Activated CD4-positive, alpha-beta T cell treated with anti-CD3 and anti-CD28 coated beads, Interleukin-2, Interleukin-6, amounts not matched to agents 100 ng/mL and 50 ng/mL, durations not matched to agents 16 hours and 8 hours (primary cell): Measurements from ENCODE around the gene RTP5.
"Not testable (repeated sequence)": the region's sequence is repeated elsewhere in the genome, so short reads cannot be mapped to it uniquely, and the experiment has no call there.

ENCODE experiments used
- DNase-seq: peaks from one replicate; pipeline ENCODE4 v3.0.0-alpha.2; 2020

Gene RTP5

DNA sequence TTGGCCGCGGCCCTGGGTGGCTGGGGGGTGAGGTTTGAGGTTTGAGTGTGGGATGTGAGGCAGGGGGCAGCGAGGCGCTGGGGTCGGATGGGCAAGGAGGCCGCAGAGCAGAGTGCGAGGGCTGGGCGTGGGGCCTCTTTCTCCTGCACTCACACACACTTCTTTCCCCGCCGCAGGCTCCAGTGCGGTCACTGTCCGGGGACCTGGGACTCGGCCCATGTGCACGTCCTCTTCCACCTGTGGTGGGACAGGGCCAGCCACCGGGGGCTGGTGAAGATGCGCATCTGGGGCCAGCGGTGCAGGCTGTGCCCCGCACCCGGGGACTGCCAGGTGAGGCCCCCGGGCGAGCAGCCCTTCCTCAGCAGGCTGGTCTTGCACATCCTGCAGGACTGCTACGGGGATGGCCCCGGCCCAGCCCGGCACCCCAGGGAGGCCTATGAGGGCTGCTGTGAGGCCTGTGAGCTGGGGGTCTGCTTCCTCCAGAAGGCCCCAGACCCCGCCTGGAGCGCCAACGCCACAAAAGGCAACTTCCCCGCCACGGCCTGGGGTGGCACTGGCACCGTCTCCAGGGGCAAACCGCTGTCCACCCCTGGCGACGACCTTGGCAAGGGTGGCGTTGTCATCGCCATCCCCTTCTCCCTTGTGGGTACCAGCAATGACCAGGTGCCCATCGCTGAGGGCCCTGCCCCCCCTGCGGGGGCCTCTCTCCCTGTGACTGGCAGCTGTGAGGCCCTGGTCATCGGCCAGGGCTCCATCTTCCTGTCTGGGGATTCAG lies 2.2 kb downstream of the RTP5 start:
- no peak for DNase-seq

DNA sequence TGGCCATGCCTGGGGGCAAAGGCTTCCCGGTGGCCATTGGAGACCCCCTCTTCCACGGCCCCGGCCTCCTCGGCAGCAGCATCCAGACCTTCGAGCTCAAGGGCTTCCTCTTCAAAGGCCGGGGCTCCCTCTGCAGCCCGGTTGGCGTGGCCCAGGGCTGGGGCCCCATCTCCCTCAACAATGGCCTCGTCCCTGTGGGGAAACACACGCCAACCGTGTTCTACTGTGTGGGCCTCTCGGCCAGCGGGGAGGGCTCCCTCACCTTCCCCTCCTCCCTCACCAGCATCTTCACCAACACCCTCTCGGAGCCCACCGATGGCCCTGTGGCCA lies 2.7 kb downstream of the RTP5 start:
- no peak for DNase-seq

DNA sequence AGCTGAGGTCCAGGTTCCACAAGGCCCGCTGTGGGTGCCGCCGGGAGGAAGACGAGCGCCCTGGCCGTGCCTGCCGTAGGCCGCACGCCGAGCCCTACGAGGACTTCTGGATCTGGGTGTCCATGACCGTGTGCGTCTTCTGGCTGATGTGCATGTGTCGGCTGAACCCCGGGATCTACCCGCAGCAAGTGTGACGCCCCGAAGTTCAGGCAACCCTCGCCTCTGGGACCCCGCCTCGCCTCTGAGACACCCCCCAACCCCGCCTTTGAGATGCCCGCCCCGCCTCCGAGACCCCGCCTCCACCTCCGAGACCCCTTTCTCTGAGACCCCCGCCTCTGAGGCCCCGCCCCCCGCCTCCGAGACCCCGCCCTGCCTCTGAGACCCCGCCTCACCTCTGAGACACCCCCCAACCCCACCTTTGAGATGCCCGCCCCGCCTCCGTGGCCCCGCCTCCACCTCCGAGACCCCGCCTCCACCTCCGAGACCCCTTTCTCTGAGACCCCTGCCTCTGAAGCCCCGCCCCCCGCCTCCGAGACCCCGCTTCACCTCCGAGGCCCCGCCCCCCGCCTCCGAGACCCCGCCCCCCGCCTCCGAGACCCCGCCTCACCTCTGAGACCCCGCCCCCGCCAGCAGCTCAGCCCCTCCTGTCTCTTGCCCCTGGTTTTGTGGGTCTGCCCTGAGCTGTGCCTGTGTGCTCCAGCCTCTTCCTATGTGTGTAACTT lies 3.7 kb downstream of the RTP5 start:
- no peak for DNase-seq

DNA sequence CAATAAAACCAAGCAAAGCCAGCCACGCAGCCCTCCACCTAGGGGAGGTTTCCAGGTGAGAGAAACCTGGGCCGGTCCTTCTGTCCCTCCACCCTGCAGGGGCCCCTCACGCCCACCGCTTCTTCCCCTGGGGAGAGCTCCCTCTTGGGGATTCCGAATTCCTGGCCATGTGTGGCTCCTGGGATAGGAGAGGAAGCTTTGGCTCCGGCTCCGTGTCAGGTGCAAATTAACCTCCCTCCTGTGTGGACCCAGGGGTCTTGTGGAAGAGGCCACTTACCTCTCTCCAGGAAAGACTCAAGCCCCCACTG lies 4.2 kb downstream of the RTP5 start:
- DNase-seq, result no peak

DNA sequence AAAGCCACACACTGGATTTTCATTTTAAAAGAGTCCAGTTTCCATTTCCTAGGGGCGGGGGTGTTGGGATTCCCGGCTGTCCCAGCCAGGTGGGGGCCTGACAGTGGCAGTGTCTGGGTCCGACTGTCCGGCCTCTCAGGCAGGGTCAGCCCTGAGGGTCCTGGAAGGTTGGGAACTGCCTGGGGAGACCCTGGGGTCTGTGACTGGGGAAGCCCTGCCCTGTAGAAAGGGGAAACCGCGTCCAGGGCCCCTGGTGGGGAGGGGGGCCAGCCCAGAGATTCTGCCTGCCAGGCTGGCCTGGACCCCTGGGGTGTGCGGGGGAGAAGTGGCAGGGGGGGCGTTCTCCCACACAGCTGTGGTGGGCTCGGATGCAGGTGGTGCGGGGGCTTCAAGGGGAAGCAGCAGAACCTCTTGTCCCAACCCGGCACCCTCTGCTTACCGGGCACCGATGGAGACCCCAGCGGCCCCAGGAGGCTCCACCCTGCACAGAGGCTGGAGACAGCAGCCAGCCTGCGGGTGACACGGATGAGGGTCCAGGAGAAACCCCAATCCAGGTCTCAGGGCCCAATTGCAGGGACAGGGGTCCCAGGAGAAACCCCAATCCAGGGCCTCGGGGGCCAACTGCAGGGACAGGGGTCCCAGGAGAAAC lies 4.9 kb downstream of the RTP5 start:
- no peak for DNase-seq

DNA sequence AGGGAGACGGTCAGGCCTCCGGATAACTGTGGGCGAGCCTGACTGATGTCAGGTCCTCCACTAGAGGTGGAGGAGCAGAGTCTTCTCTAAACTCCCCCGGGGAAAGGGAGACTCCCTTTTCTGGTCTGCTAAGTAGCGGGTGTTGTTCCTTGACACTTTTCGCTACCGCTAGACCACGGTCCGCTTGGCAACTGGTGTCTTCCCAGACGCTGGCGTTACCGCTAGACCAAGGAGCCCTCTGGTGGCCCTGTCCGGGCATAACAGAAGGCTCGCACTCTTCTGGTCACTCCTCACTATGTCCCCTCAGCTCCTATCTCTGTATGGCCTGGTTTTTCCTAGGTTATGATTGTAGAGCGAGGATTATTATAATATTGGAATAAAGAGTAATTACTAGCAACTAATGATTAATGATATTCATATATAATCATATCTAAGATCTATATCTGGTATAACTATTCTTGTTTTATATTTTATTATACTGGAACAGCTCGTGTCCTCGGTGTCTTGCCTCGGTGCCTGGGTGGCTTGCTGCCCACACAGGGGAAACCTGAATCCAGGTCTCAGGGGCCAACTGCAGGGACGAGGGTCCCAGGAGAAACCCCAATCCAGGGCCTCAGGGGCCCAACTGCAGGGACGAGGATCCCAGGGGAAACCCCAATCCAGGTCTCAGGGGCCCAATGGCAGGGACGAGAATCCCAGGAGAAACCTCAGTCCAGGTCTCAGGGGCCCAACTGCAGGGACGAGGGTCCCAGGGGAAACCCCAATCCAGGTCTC lies 6.4 kb downstream of the RTP5 start:
- not testable (repeated sequence) for DNase-seq

DNA sequence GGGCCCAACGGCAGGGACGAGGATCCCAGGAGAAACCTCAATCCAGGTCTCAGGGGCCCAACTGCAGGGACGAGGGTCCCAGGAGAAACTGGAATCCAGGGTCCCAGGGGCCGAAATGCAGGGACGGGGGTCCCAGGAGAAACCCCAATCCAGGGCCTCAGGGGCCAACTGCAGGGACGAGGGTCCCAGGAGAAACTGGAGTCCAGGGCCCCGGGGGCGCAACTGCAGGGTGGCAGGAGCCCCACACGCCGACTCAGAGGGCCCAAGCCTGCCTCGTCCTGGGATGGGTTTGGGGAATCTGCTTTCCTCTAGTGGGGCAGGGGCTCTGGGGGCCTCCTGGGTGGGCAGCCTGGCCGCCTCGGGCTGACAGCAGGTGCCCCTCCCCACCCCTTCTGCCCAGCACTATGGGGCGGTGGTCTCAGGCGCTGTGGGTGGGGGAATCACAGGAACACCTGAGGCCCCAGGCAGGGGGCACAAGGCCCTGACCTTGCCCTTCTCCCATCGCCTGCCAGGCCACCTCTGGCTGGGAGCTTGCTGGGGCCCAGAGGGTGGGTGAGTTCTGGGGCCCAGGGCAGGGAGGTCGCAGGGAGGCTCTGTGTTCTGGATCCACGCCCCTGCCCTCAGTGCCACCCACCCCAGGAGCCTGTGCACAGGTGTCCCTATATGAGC lies 7.1 kb downstream of the RTP5 start:
- no peak for DNase-seq

DNA sequence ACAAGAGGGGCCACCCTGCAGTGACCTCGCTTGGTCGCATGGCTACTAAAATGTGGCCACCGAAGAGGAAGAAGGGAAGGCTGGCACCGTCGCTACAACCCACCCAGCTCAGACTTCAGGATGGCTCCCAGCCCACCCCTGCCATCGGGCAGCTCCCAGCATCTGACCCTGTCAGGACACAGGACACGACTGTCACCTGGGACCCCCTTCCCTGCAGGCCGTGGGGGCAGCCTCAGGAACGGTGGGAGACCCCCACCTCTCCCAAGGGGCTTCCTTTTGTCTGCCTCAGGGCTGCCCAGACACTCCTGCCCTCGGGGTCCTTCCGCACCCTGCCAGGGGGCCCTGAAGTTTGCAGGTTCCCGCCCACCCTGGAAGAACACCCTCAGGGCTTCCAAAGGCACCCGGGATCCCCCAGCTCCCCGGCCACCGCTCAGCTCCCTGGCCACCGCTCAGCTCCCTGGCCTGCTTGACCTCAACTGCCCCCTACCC lies 7.7 kb downstream of the RTP5 start:
- no peak for DNase-seq

DNA sequence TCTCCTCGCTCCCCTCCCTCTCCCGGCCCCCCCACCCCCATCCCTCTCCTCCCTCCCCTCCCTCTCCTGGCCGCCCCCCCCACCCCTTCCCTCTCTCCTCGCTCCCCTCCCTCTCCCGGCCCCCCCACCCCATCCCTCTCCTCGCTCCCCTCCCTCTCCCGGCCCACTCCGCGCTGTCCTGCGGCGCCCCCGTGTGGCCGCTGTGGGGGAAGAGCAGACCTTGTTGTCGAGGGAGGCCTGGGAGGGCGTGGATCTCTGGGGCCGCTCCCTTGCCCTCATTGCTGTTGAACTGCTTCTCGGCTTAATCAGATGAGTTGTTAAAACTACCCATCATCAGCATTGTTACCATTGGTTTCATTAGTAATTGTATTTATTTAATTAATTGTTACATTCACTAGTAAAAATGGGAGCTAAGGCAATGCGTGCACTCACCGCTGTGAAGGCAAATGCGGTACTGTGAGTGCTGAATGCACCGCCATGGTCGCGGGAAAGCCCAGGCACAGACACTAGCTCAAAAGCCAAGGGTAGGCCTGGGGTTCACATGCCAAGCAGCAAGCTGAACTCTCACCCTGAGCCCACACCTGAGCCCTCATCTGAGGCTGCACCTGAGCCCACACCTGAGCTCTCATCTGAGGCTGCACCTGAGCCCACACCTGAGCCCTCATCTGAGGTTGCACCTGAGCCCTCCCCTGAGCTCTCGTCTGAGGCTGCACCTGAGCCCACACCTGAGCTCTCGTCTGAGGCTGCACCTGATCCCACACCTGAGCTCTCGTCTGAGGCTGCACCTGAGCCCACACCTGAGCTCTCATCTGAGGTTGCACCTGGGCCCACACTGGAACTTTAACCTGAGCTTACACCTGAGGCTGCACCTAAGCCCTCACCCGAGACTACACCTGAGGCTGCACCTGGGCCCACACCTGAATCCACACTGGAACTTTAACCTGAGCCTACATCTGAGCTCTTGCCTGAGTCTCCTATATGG lies 8.8 kb downstream of the RTP5 start:
- DNase-seq, result peak; percentile 89

DNA sequence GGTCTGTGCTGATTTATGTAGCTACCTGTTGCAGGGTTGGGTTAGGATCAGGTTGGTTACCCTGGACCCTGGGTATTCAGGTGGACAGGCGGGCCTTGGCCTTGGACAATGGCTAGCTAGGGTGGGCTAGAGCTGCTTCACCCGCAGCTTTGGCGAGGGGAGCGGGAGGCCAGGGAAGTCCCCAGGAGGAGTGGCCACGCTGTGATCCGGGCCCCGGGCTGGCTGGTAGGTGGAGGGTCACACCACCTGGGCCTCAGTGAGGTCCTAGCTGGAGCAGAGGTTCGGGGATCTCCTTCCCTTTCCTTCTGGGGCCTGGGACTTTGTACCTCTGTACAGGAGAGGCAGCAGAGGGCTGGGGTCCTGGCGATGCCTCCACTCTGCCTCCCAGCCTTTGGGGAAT lies 9.8 kb downstream of the RTP5 start:
- DNase-seq, result no peak

DNA sequence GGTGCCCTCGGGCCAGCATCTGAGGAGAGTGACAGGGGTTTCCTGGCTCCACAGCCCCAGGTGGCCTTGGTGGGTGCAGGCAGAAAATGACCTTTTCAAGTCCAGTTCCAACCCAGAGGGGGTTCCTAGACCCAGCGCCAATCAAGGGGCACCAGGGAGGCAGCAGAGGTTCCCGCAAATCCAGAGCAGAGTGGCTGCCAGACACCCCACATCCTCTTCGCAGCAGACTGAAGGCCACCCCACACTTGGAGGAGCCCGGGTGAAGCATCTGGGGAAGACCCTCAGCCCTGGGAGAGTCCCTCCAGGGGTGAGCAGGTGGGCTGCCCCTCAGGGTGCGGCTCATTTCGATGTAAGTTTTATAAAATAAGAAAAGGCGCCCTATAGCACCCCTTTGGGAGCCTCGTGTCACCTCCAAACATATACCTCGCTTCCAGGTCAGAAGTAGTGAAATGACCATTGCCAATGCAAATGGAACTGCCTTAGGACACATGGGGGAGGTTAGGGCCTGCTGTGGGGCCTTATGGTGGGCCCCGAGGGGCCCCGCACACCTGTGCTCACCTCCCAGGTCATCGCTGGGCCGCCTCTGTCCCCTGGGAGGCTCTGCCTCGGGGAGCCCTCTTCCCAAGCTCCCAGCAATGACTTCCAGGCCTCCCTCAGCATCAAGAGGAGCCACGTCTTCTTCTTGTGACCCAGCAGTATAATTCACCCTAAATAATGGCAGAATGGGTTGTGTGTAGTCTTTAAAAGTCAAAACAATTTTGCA lies 11.0 kb downstream of the RTP5 start:
- DNase-seq, result no peak

DNA sequence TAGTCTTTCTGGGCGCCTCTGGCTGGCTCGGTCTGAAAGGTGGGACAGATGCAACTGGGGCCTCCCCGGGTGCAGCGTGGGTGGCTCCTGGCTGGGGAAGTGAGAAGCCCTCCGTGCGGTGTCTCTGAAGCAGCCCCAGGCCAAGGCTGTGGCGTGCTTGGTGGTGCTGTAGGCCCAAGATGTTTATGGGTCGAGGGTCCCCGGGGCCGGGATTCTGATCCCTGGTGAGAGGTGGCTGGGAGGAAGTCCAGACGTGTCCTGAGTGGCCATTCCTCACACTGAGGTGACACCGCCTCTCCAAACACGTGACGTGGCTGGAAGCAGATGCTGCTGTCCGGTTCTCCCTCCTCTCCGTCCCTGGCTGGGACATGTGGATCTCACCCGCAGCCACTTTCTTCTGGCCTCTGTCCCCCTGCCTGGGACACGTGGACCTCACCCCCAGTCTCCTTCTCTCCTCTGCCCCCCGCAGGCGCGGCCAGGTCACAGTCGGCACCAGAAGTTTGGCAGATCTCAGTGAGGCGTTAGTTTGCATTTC lies 12.6 kb downstream of the RTP5 start:
- DNase-seq, result no peak

DNA sequence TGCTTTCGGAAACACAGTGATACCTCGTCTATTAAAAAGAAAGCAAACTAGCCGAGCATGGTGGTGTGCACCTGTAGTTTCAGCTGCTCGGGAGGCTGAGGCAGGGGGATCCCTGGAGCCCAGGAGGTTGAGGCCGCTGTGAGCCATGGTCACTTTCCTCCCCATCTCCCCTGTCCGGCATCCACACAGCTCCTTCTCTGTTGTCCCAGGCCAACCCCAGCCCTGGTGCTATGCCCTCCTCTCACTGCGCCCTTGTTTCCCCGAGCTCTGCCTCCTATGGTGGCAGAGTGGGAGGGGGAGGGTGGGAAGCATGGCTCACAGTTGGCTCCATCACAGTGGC lies 15.4 kb downstream of the RTP5 start:
- no peak for DNase-seq

DNA sequence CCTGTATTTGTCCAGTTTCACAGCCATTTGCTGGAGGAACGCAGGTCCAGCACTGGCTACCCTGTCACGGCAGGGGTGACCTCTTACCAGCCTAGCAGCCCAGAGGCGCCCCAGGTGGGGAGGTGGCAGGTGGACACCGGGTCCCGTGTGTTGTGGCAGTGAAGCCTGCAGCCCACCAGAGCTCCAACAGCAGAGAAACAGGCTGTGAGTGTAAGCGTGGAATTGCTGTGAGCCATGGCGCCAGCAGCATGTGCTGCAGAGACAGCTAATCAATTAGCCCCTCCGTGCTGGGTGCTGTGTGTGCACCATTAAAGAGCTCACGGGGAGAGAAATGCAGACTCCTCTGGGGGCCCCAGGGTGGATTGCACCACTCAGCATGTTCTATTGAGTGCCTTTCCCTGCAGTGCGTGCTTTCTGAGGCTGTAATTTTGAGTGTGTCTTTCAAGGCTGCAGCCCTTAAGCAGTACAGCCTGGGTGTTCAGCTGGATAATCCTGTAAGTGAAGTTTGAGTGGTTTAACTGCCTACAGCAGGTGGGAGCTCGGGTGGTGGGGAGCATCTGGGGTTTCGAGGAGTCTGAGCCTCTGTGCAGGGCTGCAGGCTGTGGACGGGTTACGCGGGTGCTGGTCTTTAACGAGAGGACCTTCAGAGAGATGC lies 15.9 kb downstream of the RTP5 start:
- no peak for DNase-seq

DNA sequence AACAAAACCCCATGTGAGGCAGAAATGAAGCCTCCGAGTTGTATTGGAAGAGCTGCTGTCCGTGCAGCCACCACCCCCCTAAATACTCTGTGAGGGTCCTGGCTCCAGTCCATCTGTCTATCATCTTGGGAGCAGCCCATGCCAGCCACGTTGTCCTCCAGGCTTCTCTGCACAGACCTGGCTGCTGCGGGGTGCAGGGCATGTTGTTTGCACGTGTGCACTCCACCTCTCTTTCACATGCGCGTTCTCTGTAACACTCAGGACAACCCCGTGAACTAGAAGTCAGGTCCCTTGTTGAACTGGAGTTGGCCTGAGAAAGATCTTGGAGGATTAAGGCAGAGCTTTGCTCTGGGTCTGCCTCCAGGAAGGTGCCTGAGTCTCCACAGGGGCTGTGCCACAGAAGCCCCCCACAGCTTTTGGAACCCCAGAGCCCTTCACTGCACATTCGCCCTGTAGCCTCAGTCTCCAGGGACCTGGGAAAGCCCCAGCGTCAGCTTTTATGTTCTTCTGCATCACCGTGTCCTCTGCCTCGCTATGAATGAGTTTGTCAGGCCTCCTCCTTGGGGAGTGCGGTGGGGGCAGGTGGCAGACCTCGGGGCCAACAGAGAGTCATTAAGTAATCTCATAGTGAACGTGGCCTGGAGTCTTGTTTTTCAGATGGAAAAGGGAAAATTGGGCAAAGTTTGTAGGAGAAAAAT lies 16.6 kb downstream of the RTP5 start:
- no peak for DNase-seq

DNA sequence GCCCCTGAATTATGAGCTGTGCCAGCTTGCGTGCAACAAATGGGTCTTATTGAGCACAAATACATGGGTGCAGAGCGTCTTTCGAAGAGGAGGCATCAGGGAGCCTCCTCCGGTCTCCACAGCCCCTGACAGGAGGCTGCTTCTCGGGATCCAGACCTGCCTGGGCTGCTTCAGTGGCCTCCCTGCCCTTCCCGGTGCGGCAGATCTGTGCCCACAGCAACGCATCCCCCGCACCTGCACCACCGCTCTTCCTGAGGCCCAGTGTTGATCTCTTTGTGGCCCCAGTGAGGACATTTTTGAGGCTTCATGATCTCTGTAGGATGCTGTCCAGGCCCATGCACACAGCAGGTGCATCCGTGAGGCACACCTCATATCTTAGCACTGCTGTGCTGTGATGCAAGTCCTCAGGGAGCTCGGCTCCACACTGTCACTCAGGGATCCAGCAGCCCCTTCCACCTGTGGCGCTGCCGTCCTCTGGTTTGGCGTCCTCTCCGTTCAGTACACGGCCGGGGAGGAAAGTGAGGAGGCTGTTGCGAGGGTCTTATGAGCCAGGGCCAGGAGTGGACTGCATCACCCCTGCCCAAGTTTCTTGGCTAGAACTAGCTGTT lies 17.4 kb downstream of the RTP5 start:
- no peak for DNase-seq

DNA sequence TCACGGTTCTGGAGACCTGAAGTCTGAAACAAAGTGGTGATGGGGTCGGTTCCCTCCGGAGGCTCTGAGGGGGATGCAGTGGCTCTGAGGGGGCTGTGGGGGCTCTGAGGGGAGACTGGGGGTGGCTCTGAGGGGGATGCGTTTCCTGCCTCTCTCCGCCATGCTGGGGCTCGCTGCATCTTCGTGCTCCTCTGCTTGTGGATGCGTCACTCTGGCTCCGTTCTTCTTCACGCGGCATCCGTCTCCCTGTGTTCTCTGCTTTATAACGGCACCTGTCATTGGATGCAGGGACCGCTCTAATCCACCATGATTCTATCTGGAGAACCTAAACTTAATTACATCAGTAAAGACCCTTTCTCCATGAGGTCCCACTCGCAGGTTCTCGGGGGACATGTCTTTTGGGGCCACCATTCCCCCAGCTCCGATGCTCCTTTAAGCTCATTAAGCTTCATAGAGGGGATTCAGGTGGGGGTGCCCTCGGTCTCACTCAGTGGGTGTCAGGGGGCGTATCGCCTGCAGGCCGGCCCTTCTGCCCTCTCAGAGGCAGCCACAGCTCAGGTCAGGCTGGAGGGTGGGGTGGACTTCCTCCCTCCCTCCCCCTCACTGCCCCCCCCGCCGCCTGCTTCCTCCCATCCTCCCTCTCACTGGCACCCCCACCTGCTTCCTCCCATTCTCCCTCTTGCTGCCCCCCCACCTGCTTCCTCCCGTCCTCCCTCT lies 18.4 kb downstream of the RTP5 start:
- DNase-seq, result no peak

DNA sequence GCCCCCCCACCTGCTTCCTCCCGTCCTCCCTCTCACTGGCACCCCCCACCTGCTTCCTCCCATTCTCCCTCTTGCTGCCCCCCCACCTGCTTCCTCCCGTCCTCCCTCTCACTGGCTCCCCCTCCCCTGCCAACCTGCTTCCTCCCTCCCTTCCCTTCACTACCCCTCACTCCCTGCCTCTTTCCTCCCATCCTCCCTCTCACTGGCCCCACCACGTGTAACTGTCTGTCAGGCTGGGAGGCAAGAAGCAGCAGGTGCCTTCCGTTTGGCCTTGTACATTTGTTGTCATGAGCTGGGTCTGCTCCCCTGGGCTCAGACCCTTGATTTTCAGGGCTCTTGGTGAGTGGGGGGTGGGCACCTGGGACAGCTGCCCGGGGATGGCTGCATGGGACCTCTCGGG lies 19.1 kb downstream of the RTP5 start:
- no peak for DNase-seq
